ENCODE data around the gene GTPBP1. TPM values are rescaled to one million over a fixed set of nuclear protein-coding genes. Genes with fewer than 3 reads are reported as not detected.

Gene GTPBP1
- total RNA-seq, 1 experiment from 2014 or later, result 108 TPM

- H3K4me2 ChIP-seq (ENCODE audit: insufficient read depth, insufficient read length, low read length), result no peak overlapping the region
- no peak overlapping the region for H4K91ac ChIP-seq (ENCODE audit: insufficient read length, low read depth, low read length)
- no peak overlapping the region for H3K14ac ChIP-seq (ENCODE audit: insufficient read depth, low read length)
- Mint-ChIP-seq H3K4me1 (peaks cover 14 to 19% of the 10 kb centered on the region in 2 experiments), H3K27ac (no peak overlapping the region), H3K4me3 (no peak overlapping the region; a peak in 1 of 5 replicates), H3K27me3 (ENCODE audit: low read depth) (peaks cover 3% of the 10 kb centered on the region), H3K9me3 (no peaks in the 10 kb centered on the region), H3K36me3 (ENCODE audit: insufficient read depth in 1 of 3, low read depth in 3 of 3) (no peaks in the 10 kb centered on the region)
- H3K9ac ChIP-seq (ENCODE audit: extremely low read depth, insufficient read length, low read length), result no peak overlapping the region
- H2BK15ac ChIP-seq (ENCODE audit: low read depth, low read length), result no peak overlapping the region
- H3T11ph ChIP-seq (ENCODE audit: low read length), result no peak overlapping the region
- DNase-seq, result no peak
- H4K5ac ChIP-seq (ENCODE audit: insufficient read length, low read depth, low read length), result no peak overlapping the region
- no peak overlapping the region for H2BK120ac ChIP-seq (ENCODE audit: low read depth, low read length, poor library complexity, severe bottlenecking)
- no peak for TF ChIP-seq CTCF (conservative IDR thresholded peaks at IDR 0.05)
- no peak overlapping the region for H2BK12ac ChIP-seq (ENCODE audit: insufficient read length, low read depth, low read length)
- H2AK5ac ChIP-seq (ENCODE audit: insufficient read length, low read length), result no peak overlapping the region
- no peak overlapping the region for H4K8ac ChIP-seq (replicated peaks; ENCODE audit: insufficient read length, low read depth, low read length)
- no CpG with 5 or more reads among the region's 12 CpGs for WGBS (ENCODE audit: extremely low coverage, insufficient read length, low lambda C conversion rate)
- no peak overlapping the region for H3K56ac ChIP-seq (ENCODE audit: insufficient read length, low read depth, low read length)
- no peak overlapping the region for H2AFZ ChIP-seq (ENCODE audit: low read length)
- H3K23me2 ChIP-seq (ENCODE audit: insufficient read length, low read depth, low read length, poor library complexity, severe bottlenecking), result peaks cover 2% of the 10 kb centered on the region
- H2BK20ac ChIP-seq (ENCODE audit: low read depth, low read length, poor library complexity, severe bottlenecking), result no peak overlapping the region
- no peaks in the 10 kb centered on the region for H3K27me3 ChIP-seq (ENCODE audit: insufficient read depth, low read length)
- no peak overlapping the region for H3K27ac ChIP-seq (ENCODE audit: insufficient read length, low read depth, low read length)
- H3K9me3 ChIP-seq (ENCODE audit: control insufficient read depth, low read depth, low read length), result no peaks in the 10 kb centered on the region
- H3K4ac ChIP-seq (ENCODE audit: low read depth, low read length), result no peak overlapping the region
- no peaks in the 10 kb centered on the region for H3K4me1 ChIP-seq (ENCODE audit: insufficient read depth, low read length)
- H4K20me1 ChIP-seq (ENCODE audit: control insufficient read depth, insufficient read depth, insufficient read length), result no peaks in the 10 kb centered on the region
- H2BK5ac ChIP-seq (ENCODE audit: insufficient read length, low read length), result no peak overlapping the region
- H3K79me2 ChIP-seq (ENCODE audit: insufficient read depth, low read length), result no peaks in the 10 kb centered on the region
- H3K23ac ChIP-seq (ENCODE audit: insufficient read length, low read depth, low read length), result no peak overlapping the region
- H3K18ac ChIP-seq (ENCODE audit: insufficient read length, low read depth, low read length), result no peak overlapping the region
- H3K79me1 ChIP-seq (ENCODE audit: insufficient read depth, low read depth, low read length, poor library complexity, severe bottlenecking), result no peaks in the 10 kb centered on the region
Observed at GRCh38 chr22:38760477-38761201, 54.9 kb downstream of the GTPBP1 start.

Data from H9 (cell line).